GM18867 (cell line): ENCODE measurements around the gene CANT1.

ENCODE experiments used
- ATAC-seq: cut with Tn5 transposase; IDR thresholded peaks from one replicate; pipeline ENCODE4 v1.9.1; 2021; ENCODE audit warnings: mild to moderate bottlenecking, moderate library complexity; ENCODE audit not compliant: unreplicated experiment

The CANT1 gene

GRCh38 chr17:78997231-78997741 lies 12.3 kb downstream of the CANT1 start:
- no peak for ATAC-seq

GRCh38 chr17:78996781-78997201 lies 12.8 kb downstream of the CANT1 start:
- ATAC-seq: no peak

GRCh38 chr17:78995761-78996451 lies 13.7 kb downstream of the CANT1 start:
- ATAC-seq: no peak

- ATAC-seq: no peak
These were observed 14.4 kb downstream of the CANT1 start for GRCh38 chr17:78995022-78995760.

- ATAC-seq: no peak
These were observed 15.4 kb downstream of the CANT1 start for GRCh38 chr17:78993981-78994671.

GRCh38 chr17:78993241-78993956 lies 16.2 kb downstream of the CANT1 start:
- no peak for ATAC-seq

- ATAC-seq: no peak
These were observed 16.9 kb downstream of the CANT1 start for GRCh38 chr17:78992542-78993212.

GRCh38 chr17:78991906-78992532 lies 17.5 kb downstream of the CANT1 start:
- ATAC-seq: no peak

GRCh38 chr17:78991017-78991738 lies 18.4 kb downstream of the CANT1 start:
- ATAC-seq: no peak

- no peak for ATAC-seq
These were observed 19.1 kb downstream of the CANT1 start for GRCh38 chr17:78990349-78991016.

- ATAC-seq: no peak
These were observed 21.4 kb downstream of the CANT1 start for GRCh38 chr17:78988152-78988551.

- no peak for ATAC-seq
These were observed 22.8 kb downstream of the CANT1 start for GRCh38 chr17:78986649-78987328.

GRCh38 chr17:78986048-78986648 lies 23.4 kb downstream of the CANT1 start:
- no peak for ATAC-seq

GRCh38 chr17:78985395-78985794 lies 24.2 kb downstream of the CANT1 start:
- ATAC-seq: no peak

- no peak for ATAC-seq
These were observed 28.3 kb downstream of the CANT1 start for GRCh38 chr17:78981010-78981888.

GRCh38 chr17:78980624-78980972 lies 29.0 kb downstream of the CANT1 start:
- ATAC-seq: no peak
